Cardiac muscle cell (in vitro differentiated cells and primary cell): ENCODE measurements around the gene NEK1. TPM values are rescaled to one million over a fixed set of nuclear protein-coding genes. Genes with fewer than 3 reads are reported as not detected.
A peak's percentile ranks its signal among the peaks of the same experiment; 100 is the strongest.

Experiments
- DNase-seq, 2 donors: peaks; one replicate each; pipeline versions ENCODE4 v3.0.0 to v3.0.0-alpha.2; 2010 to 2017; ENCODE audit warnings: low read depth in 1 of 2, low spot score in 1 of 2
- H3K27ac ChIP-seq: fragments of 200-600 bp; sonication (generic); 2 replicates; pipeline ENCODE4 v1.5.1; 2016
- H3K27me3 ChIP-seq: fragments of 200-600 bp; sonication (generic); 2 replicates; pipeline ENCODE4 v1.6.0; 2016; ENCODE audit warnings: control low read depth
- H3K36me3 ChIP-seq: fragments of 200-600 bp; sonication (generic); 2 replicates; pipeline ENCODE4 v1.5.1; 2016; ENCODE audit warnings: control low read depth
- H3K4me1 ChIP-seq: fragments of 200-600 bp; sonication (generic); 2 replicates; pipeline ENCODE4 v1.8.1; 2017; ENCODE audit warnings: low read depth, mild to moderate bottlenecking, mixed run types
- H3K4me3 ChIP-seq: fragments of 200-600 bp; sonication (generic); 2 replicates; pipeline ENCODE4 v1.5.1; 2016; ENCODE audit warnings: mild to moderate bottlenecking
- H3K9me3 ChIP-seq: fragments of 200-600 bp; sonication (generic); 2 replicates; pipeline ENCODE4 v1.5.1; 2017; ENCODE audit warnings: low read depth, mild to moderate bottlenecking, control low read depth
- CTCF ChIP-seq: IDR thresholded peaks from 2 replicates; pipeline ENCODE4 v1.5.1; 2012; ENCODE audit warnings: low read depth, mild to moderate bottlenecking, low read length
- polyA plus RNA-seq: library from polyadenylated mRNA; unstranded; fragments of >200 nt; fragmentation: Nextera tagmentation; extraction: Ambion mirVana; gene quantifications from 2 replicates; pipeline ENCODE4 v1.2.1, GENCODE V29; 2016
- total RNA-seq: library from RNA; depleted of rRNA; stranded (reverse); fragments of >200 nt; gene quantifications from 2 replicates; pipeline ENCODE4 v1.2.3, GENCODE V29; 2016

Gene NEK1
- total RNA-seq (5.1 and 11.3 TPM in 2 replicates), polyA plus RNA-seq (17.0 and 27.1 TPM in 2 replicates)

- peak within 1 kb of the TSS; percentile 68 for H3K4me3 ChIP-seq
- TF ChIP-seq CTCF = no peak
- H3K9me3 ChIP-seq = no peaks in the 10 kb centered on the region
- H3K36me3 ChIP-seq = no peaks in the 10 kb centered on the region
- H3K4me1 ChIP-seq = peaks cover 9% of the 10 kb centered on the region
- peak; percentile 90 to 94 for DNase-seq
- peak within 1 kb of the TSS; percentile 89 for H3K27ac ChIP-seq
- no peaks in the 10 kb centered on the region for H3K27me3 ChIP-seq
Observed at GRCh38 chr4:169611991-169612870, at the start of gene NEK1. NEK1 (minus strand) TSS chr4:169612583; CDS start chr4:169602630, 9,953 bp downstream.

GRCh38 chr4:169661761-169662160, 49.4 kb upstream of the NEK1 start:
- Histone ChIP-seq H3K9me3 (no peaks in the 10 kb centered on the region), H3K36me3 (no peaks in the 10 kb centered on the region), H3K27me3 (no peaks in the 10 kb centered on the region), H3K27ac (peak overlapping the region; percentile 93), H3K4me3 (peak overlapping the region; percentile 47), H3K4me1 (peaks cover 51% of the 10 kb centered on the region)
- no peak for DNase-seq
- TF ChIP-seq CTCF = no peak

GRCh38 chr4:169660929-169661328, 48.5 kb upstream of the NEK1 start:
- TF ChIP-seq CTCF = no peak
- Histone ChIP-seq H3K27ac (peak overlapping the region; percentile 93), H3K4me3 (peak overlapping the region; percentile 47), H3K9me3 (no peaks in the 10 kb centered on the region), H3K27me3 (no peaks in the 10 kb centered on the region), H3K4me1 (peaks cover 51% of the 10 kb centered on the region), H3K36me3 (no peaks in the 10 kb centered on the region)
- no peak for DNase-seq

- Histone ChIP-seq H3K27ac (peak overlapping the region; percentile 93), H3K4me3 (peak overlapping the region; percentile 47), H3K9me3 (no peaks in the 10 kb centered on the region), H3K27me3 (no peaks in the 10 kb centered on the region), H3K4me1 (peaks cover 44% of the 10 kb centered on the region), H3K36me3 (no peaks in the 10 kb centered on the region)
- TF ChIP-seq CTCF = no peak
- peak; percentile 92 to 99 for DNase-seq
Observed at GRCh38 chr4:169659716-169660670, 47.6 kb upstream of the NEK1 start.

GRCh38 chr4:169658975-169659715, 46.8 kb upstream of the NEK1 start:
- Histone ChIP-seq H3K36me3 (no peaks in the 10 kb centered on the region), H3K9me3 (no peaks in the 10 kb centered on the region), H3K4me3 (no peak overlapping the region), H3K27me3 (no peaks in the 10 kb centered on the region), H3K27ac (peak overlapping the region; percentile 93), H3K4me1 (peaks cover 35% of the 10 kb centered on the region)
- TF ChIP-seq CTCF = no peak
- no peak for DNase-seq
